ENCODE results near the gene CAV2. TPM values are rescaled to one million over a fixed set of nuclear protein-coding genes. Genes with fewer than 3 reads are reported as not detected.

Gene CAV2
- total and polyA plus RNA-seq, 9 of the 15 experiments (the other 6 are each of a cell fraction or from before 2014, with no cell fraction given) = 16.1 to 137 (median 38.3) TPM

GRCh38 chr7:116511552-116512519 is 12.3 kb downstream of the CAV2 start (continued):
- peak; percentile 95 for TF ChIP-seq MGA (IDR thresholded peaks at IDR 0.05)
- 0 out of 2 replicates have a peak, but pooled peaks have one; percentile 26 for TF ChIP-seq RFX7 (CRISPR knock-in tag; IDR thresholded peaks at IDR 0.05)
- peak; percentile 74; the same call in 1 of the 2 replicates for TF ChIP-seq CREB3 (tag; conservative IDR thresholded peaks at IDR 0.05; ENCODE audit: low read depth)
- peak; percentile 36; the same call in 1 of the 2 replicates for TF ChIP-seq ZNF239 (CRISPR knock-in tag; IDR thresholded peaks at IDR 0.05)
- TF ChIP-seq HMGN3 (IDR thresholded peaks at IDR 0.05; ENCODE audit: borderline replicate concordance, extremely low read depth, insufficient read length, low read depth, low read length) = no peak
- peak; percentile 7 for TF ChIP-seq MEIS2 (IDR thresholded peaks at IDR 0.05; ENCODE audit: partially characterized antibody)
- TF ChIP-seq NR4A1 (CRISPR knock-in tag; IDR thresholded peaks at IDR 0.05) = no peak
- peak; percentile 89 for TF ChIP-seq NR4A1 (tag; IDR thresholded peaks at IDR 0.05)
- TF ChIP-seq JUND (IDR thresholded peaks at IDR 0.05; ENCODE audit: borderline replicate concordance, low read depth, low read length) = no peak
- peak; percentile 47; the same call in 1 of the 3 replicates for TF ChIP-seq JUND (tag; IDR thresholded peaks at IDR 0.05; ENCODE audit: borderline replicate concordance, low read depth, low read length)
- TF ChIP-seq MAFG (tag; conservative IDR thresholded peaks at IDR 0.05) = 0 out of 2 replicates have a peak, but pooled peaks have one; percentile 6
- TF ChIP-seq PTTG1 (tag; IDR thresholded peaks at IDR 0.05; ENCODE audit: low read depth) = no peak
- no peak; the same call in 1 of the 2 replicates for TF ChIP-seq NFXL1 (CRISPR knock-in tag; IDR thresholded peaks at IDR 0.05)

Measured in K562 (cell line).